ENCODE results near the gene SKIC2. TPM values are rescaled to one million over a fixed set of nuclear protein-coding genes. Genes with fewer than 3 reads are reported as not detected.
A peak's percentile ranks its signal among the peaks of the same experiment; 100 is the strongest.

Gene SKIC2
- total and polyA plus RNA-seq, 2 donors (not counting 1 experiment from before 2014, with no cell fraction given): 21.6 to 58.0 TPM

DNA sequence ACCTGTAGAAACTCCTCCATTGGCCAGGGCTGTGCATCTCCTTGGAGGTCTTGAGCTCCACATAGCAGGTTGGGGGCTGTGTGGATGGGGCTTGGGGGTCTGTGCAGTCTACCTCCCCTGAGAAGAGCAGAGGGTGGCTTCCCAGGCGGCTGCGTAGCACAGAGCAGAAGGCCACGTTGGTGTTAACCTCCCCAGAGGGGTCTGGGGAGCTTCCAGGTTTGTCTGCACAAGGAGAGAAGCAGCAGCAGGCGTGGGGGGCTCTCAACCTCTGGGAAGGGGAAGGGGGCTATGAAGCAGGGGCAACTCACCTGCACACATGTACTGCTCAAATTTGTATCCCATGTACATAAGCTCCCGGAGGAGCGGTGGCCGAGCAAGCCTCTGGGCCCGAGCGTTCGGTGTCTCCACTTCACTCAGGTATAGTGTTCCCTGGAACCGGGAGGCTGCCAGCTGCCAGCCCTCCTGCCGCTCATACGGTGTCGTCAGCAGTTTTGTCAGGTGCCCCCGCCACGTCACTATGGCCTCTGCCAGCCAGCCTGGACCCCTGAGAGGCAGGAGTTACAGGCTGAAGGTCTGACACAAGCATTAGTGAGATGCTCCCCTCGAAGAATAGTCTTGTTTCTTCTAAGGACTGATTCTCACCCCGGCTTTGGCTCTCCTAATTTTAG lies 11.8 kb downstream of the SKIC2 start:
- H3K27ac ChIP-seq (ENCODE audit: insufficient read depth, low read length): peak overlapping the region; percentile 100

DNA sequence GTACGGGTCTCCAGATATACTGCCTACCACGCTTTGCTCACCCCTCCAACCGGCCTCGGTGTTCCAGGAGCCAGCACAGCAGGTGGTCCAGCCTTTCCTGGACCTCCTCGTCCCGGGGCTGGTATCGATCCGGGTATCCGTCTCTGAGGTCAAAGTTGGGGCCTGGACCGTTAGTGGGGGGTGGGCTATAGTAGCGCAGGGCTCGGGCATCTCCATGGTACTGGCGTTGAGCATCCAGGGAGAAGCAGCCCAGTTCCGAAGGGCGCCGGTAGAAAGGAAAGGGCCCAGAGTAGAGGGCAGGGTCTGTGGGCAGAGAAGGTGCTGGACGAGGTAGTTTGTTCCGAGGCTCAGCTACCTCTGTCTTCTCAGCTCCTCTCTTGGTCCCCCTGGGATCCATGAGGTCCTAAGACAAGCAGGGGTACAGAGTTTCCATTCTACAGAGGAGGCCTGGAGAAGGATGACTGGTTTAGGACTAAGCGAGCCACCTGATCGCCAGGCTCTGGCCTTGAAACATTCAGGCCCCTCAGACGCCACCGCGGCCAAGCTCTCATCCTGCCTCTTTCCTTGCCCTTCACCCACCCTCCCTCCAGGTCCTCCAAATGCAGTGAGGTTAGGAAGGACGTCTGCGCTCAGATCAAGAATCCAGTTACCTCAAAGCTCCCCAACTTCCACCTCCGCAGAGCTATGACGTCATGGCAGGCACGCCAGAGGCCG lies 12.5 kb downstream of the SKIC2 start:
- no peak for DNase-seq (ENCODE audit: low read depth in 2 of 2)
- Histone ChIP-seq H4K20me1 (ENCODE audit: control insufficient read depth, extremely low read depth, insufficient read depth, low read length) (no peaks in the 10 kb centered on the region), H3K27me3 (ENCODE audit: control insufficient read depth, insufficient read depth, low read length) (no peaks in the 10 kb centered on the region), H2AFZ (ENCODE audit: low read length) (peak overlapping the region; percentile 27), H3K36me3 (ENCODE audit: control insufficient read depth, insufficient read depth, low read length) (peaks cover 24% of the 10 kb centered on the region), H3K79me2 (ENCODE audit: control insufficient read depth, insufficient read depth, low read length) (peaks cover 33% of the 10 kb centered on the region), H3K27ac (ENCODE audit: insufficient read depth, low read length) (peak overlapping the region; percentile 100), H3K4me1 (ENCODE audit: control insufficient read depth, extremely low read depth, insufficient read depth, low read length) (peaks cover 18% of the 10 kb centered on the region), H3K9ac (ENCODE audit: insufficient read depth, low read length) (peak overlapping the region; percentile 98), H3K9me3 (ENCODE audit: control insufficient read depth, insufficient read depth, low read depth, low read length) (no peaks in the 10 kb centered on the region), H3K4me2 (ENCODE audit: extremely low read depth, insufficient read depth, low read length) (peak overlapping the region; percentile 91), H3K4me3 (replicated peaks in 1 of 4; ENCODE audit: control extremely low read depth in 1 of 4, insufficient read depth in 1 of 4, low read depth in 3 of 4, low read length in 4 of 4) (peak overlapping the region; percentile 84 to 97 (median 94))
- TF ChIP-seq EZH2 (IDR thresholded peaks at IDR 0.05; ENCODE audit: low read length, missing control alignments): no peak
- TF ChIP-seq, protein P1, sequence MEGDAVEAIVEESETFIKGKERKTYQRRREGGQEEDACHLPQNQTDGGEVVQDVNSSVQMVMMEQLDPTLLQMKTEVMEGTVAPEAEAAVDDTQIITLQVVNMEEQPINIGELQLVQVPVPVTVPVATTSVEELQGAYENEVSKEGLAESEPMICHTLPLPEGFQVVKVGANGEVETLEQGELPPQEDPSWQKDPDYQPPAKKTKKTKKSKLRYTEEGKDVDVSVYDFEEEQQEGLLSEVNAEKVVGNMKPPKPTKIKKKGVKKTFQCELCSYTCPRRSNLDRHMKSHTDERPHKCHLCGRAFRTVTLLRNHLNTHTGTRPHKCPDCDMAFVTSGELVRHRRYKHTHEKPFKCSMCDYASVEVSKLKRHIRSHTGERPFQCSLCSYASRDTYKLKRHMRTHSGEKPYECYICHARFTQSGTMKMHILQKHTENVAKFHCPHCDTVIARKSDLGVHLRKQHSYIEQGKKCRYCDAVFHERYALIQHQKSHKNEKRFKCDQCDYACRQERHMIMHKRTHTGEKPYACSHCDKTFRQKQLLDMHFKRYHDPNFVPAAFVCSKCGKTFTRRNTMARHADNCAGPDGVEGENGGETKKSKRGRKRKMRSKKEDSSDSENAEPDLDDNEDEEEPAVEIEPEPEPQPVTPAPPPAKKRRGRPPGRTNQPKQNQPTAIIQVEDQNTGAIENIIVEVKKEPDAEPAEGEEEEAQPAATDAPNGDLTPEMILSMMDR (conservative IDR thresholded peaks at IDR 0.05 in 1 of 2, IDR thresholded peaks at IDR 0.05 in 1 of 2; ENCODE audit: low read depth in 1 of 2, low read length in 2 of 2): no peak

More for the DNA sequence above, 11.8 kb downstream of the SKIC2 start:
- Histone ChIP-seq H3K9me3 (ENCODE audit: control insufficient read depth, insufficient read depth, low read depth, low read length) (no peaks in the 10 kb centered on the region), H3K4me2 (ENCODE audit: extremely low read depth, insufficient read depth, low read length) (peak overlapping the region; percentile 91), H3K4me1 (ENCODE audit: control insufficient read depth, extremely low read depth, insufficient read depth, low read length) (peaks cover 18% of the 10 kb centered on the region), H3K27me3 (ENCODE audit: control insufficient read depth, insufficient read depth, low read length) (no peaks in the 10 kb centered on the region), H3K9ac (ENCODE audit: insufficient read depth, low read length) (peak overlapping the region; percentile 98), H3K36me3 (ENCODE audit: control insufficient read depth, insufficient read depth, low read length) (peaks cover 27% of the 10 kb centered on the region), H4K20me1 (ENCODE audit: control insufficient read depth, extremely low read depth, insufficient read depth, low read length) (no peaks in the 10 kb centered on the region), H3K4me3 (replicated peaks in 1 of 4; ENCODE audit: control extremely low read depth in 1 of 4, insufficient read depth in 1 of 4, low read depth in 3 of 4, low read length in 4 of 4) (peak overlapping the region; percentile 84 to 97 (median 94)), H2AFZ (ENCODE audit: low read length) (no peak overlapping the region), H3K79me2 (ENCODE audit: control insufficient read depth, insufficient read depth, low read length) (peaks cover 33% of the 10 kb centered on the region)
- DNase-seq (ENCODE audit: low read depth in 2 of 2): no peak
- TF ChIP-seq, protein P1 (conservative IDR thresholded peaks at IDR 0.05 in 1 of 2, IDR thresholded peaks at IDR 0.05 in 1 of 2; ENCODE audit: low read depth in 1 of 2, low read length in 2 of 2): no peak
- TF ChIP-seq EZH2 (IDR thresholded peaks at IDR 0.05; ENCODE audit: low read length, missing control alignments): no peak

DNA sequence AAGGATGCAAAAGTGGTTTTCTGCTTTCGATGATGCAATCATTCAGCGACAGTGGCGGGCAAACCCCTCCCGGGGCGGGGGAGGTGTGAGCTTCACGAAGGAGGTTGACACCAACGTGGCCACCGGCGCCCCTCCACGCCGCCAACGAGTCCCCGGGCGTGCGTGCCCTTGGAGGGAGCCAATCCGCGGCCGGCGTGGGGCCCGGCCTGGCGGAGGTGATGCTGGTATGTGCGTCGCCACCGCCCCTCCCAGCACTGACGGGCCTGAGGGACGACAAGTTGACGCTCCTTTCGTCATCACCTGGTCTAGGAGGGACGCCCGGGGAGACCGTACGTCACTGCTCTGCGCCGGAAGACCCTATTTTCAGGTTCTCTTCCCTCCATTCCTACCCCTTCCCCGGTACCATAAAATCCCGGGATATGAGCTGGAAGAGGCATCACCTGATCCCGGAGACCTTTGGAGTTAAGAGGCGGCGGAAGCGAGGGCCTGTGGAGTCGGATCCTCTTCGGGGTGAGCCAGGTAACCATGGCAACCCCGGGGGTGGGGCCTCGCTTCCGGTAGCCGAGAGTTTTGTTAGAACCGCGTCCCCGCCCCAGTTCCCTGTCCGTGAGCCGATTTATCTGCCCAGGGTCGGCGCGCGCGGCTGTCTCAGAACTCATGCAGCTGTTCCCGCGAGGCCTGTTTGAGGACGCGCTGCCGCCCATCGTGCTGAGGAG lies 13.2 kb downstream of the SKIC2 start, which contains the start of gene DXO:
DXO (minus strand) TSS at position 146 of the 716 bp plus-strand sequence. CDS start 463 bp downstream, outside the sequence.
- Histone ChIP-seq H2AFZ (ENCODE audit: low read length) (peak within 1 kb of the TSS; percentile 66), H3K36me3 (ENCODE audit: control insufficient read depth, insufficient read depth, low read length) (peaks cover 24% of the 10 kb centered on the region), H4K20me1 (ENCODE audit: control insufficient read depth, extremely low read depth, insufficient read depth, low read length) (no peaks in the 10 kb centered on the region), H3K4me1 (ENCODE audit: control insufficient read depth, extremely low read depth, insufficient read depth, low read length) (peaks cover 18% of the 10 kb centered on the region), H3K27ac (ENCODE audit: insufficient read depth, low read length) (peak within 1 kb of the TSS; percentile 100), H3K79me2 (ENCODE audit: control insufficient read depth, insufficient read depth, low read length) (peaks cover 33% of the 10 kb centered on the region), H3K9me3 (ENCODE audit: control insufficient read depth, insufficient read depth, low read depth, low read length) (no peaks in the 10 kb centered on the region), H3K27me3 (ENCODE audit: control insufficient read depth, insufficient read depth, low read length) (no peaks in the 10 kb centered on the region), H3K4me3 (replicated peaks in 1 of 4; ENCODE audit: control extremely low read depth in 1 of 4, insufficient read depth in 1 of 4, low read depth in 3 of 4, low read length in 4 of 4) (peak within 1 kb of the TSS; percentile 84 to 97 (median 94)), H3K4me2 (ENCODE audit: extremely low read depth, insufficient read depth, low read length) (peak within 1 kb of the TSS; percentile 91), H3K9ac (ENCODE audit: insufficient read depth, low read length) (peak within 1 kb of the TSS; percentile 98)
- TF ChIP-seq EZH2 (IDR thresholded peaks at IDR 0.05; ENCODE audit: low read length, missing control alignments): no peak
- TF ChIP-seq, protein P1 (conservative IDR thresholded peaks at IDR 0.05 in 1 of 2, IDR thresholded peaks at IDR 0.05 in 1 of 2; ENCODE audit: low read depth in 1 of 2, low read length in 2 of 2): no peak
- peak; percentile 99 for DNase-seq (ENCODE audit: low read depth in 2 of 2)

All from fibroblast of lung (primary cell).